GM21576 (cell line): ENCODE results near the gene TRIO.
"Not testable (repeated sequence)": the region's sequence is repeated elsewhere in the genome, so short reads cannot be mapped to it uniquely, and the experiment has no call there.

Experiments used
- ATAC-seq: cut with Tn5 transposase; IDR thresholded peaks from one replicate; pipeline ENCODE4 v1.9.1; 2021; ENCODE audit warnings: mild to moderate bottlenecking, moderate library complexity; ENCODE audit not compliant: unreplicated experiment

The TRIO gene

GRCh38 chr5:14516901-14517300 lies 373.8 kb downstream of the TRIO start:
- no peak for ATAC-seq

- no peak for ATAC-seq
Observed at GRCh38 chr5:14518638-14519037, 375.5 kb downstream of the TRIO start.

GRCh38 chr5:14521748-14522147 lies 378.6 kb downstream of the TRIO start:
- no peak for ATAC-seq

- no peak for ATAC-seq
Observed at GRCh38 chr5:14522721-14523120, 379.6 kb downstream of the TRIO start.

GRCh38 chr5:14523243-14524034 lies 380.3 kb downstream of the TRIO start:
- ATAC-seq, result no peak

- ATAC-seq, result no peak
Observed at GRCh38 chr5:14525397-14525796, 382.3 kb downstream of the TRIO start.

GRCh38 chr5:14526493-14526892 lies 383.4 kb downstream of the TRIO start:
- no peak for ATAC-seq

- ATAC-seq, result no peak
Observed at GRCh38 chr5:14528115-14528514, 385.0 kb downstream of the TRIO start.

GRCh38 chr5:14528926-14529325 lies 385.8 kb downstream of the TRIO start:
- ATAC-seq, result no peak

GRCh38 chr5:14531668-14532067 lies 388.5 kb downstream of the TRIO start:
- no peak for ATAC-seq

GRCh38 chr5:14532180-14532579 lies 389.0 kb downstream of the TRIO start:
- no peak for ATAC-seq

GRCh38 chr5:14534773-14535172 lies 391.6 kb downstream of the TRIO start:
- no peak for ATAC-seq

- no peak for ATAC-seq
Observed at GRCh38 chr5:14545308-14545707, 402.2 kb downstream of the TRIO start.

GRCh38 chr5:14545862-14546261 lies 402.7 kb downstream of the TRIO start:
- no peak for ATAC-seq

GRCh38 chr5:14547666-14548065 lies 404.5 kb downstream of the TRIO start:
- no peak for ATAC-seq

GRCh38 chr5:14551211-14551610 lies 408.1 kb downstream of the TRIO start:
- ATAC-seq, result no peak

- ATAC-seq, result no peak
Observed at GRCh38 chr5:14552017-14552416, 408.9 kb downstream of the TRIO start.

- not testable (repeated sequence) for ATAC-seq
Observed at GRCh38 chr5:14554288-14554687, 411.1 kb downstream of the TRIO start.

- ATAC-seq, result no peak
Observed at GRCh38 chr5:14556015-14556414, 412.9 kb downstream of the TRIO start.

- ATAC-seq, result no peak
Observed at GRCh38 chr5:14557203-14557770, 414.1 kb downstream of the TRIO start.

GRCh38 chr5:14557791-14558415 lies 414.8 kb downstream of the TRIO start:
- ATAC-seq, result no peak
